Activated T-cell treated with anti-CD3 and anti-CD28 coated beads for 24 hours (primary cell): ENCODE results near the gene GCNT3.

ENCODE experiments used
- DNase-seq: peaks from one replicate; pipeline ENCODE4 v3.0.0-alpha.2; 2020; ENCODE audit warnings: low read depth

The GCNT3 gene

GRCh38 chr15:59611276-59612260 lies at the start of gene GCNT3:
GCNT3 (plus strand) TSS chr15:59611783; CDS start chr15:59618239, 6,456 bp downstream.
- no peak for DNase-seq

GRCh38 chr15:59562448-59563186 lies 49.0 kb upstream of the GCNT3 start:
- DNase-seq: no peak

- no peak for DNase-seq
These were observed 46.3 kb upstream of the GCNT3 start for GRCh38 chr15:59565299-59565698.

GRCh38 chr15:59567324-59567723 lies 44.3 kb upstream of the GCNT3 start:
- no peak for DNase-seq

GRCh38 chr15:59569477-59569876 lies 42.1 kb upstream of the GCNT3 start:
- no peak for DNase-seq

- DNase-seq: no peak
These were observed 41.3 kb upstream of the GCNT3 start for GRCh38 chr15:59570315-59570714.

- DNase-seq: no peak
These were observed 40.0 kb upstream of the GCNT3 start for GRCh38 chr15:59571606-59572005.

- no peak for DNase-seq
These were observed 28.5 kb upstream of the GCNT3 start for GRCh38 chr15:59583088-59583487.

GRCh38 chr15:59587085-59587826 lies 24.3 kb upstream of the GCNT3 start:
- no peak for DNase-seq

GRCh38 chr15:59590027-59590426 lies 21.6 kb upstream of the GCNT3 start:
- DNase-seq: no peak

GRCh38 chr15:59591356-59591755 lies 20.2 kb upstream of the GCNT3 start:
- DNase-seq: no peak

GRCh38 chr15:59594493-59594942 lies 17.1 kb upstream of the GCNT3 start:
- no peak for DNase-seq

GRCh38 chr15:59594991-59595390 lies 16.6 kb upstream of the GCNT3 start:
- no peak for DNase-seq

- no peak for DNase-seq
These were observed 16.1 kb upstream of the GCNT3 start for GRCh38 chr15:59595434-59595915.

- DNase-seq: no peak
These were observed 14.9 kb upstream of the GCNT3 start for GRCh38 chr15:59596640-59597039.

- DNase-seq: no peak
These were observed 13.1 kb upstream of the GCNT3 start for GRCh38 chr15:59598461-59598860.

- no peak for DNase-seq
These were observed 5.6 kb upstream of the GCNT3 start for GRCh38 chr15:59605994-59606393.

- DNase-seq: no peak
These were observed 1.6 kb upstream of the GCNT3 start for GRCh38 chr15:59609730-59610712.

- no peak for DNase-seq
These were observed 2.6 kb downstream of the GCNT3 start for GRCh38 chr15:59614153-59614552.

- DNase-seq: no peak
These were observed 4.1 kb downstream of the GCNT3 start for GRCh38 chr15:59615661-59616060.

GRCh38 chr15:59616379-59616778 lies 4.8 kb downstream of the GCNT3 start:
- DNase-seq: no peak
